ENCODE measurements around the gene SHC3. TPM values are rescaled to one million over a fixed set of nuclear protein-coding genes. Genes with fewer than 3 reads are reported as not detected.

Gene SHC3
- total RNA-seq, 1 experiment from 2014 or later = 1.8 TPM

DNA sequence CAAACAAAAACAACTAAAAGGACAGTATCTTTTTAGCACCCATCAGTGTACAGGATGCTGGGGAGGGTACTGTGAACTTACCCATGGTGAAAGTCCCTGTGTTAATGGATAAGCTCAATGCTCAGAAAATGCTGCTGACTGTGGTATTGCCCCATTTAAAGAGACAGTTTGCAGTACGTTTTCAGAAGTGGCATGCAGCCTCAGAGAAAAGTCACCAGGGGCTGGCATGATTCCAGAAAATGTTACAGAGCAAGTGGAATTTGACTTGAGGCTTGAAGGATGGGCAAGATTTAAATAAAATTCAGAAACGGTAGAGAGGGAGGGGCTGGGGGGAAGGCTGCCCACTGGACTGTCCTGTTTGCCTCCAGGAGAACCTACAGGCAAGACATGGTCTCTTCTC is 180.1 kb downstream of the SHC3 start:
- H3K9me3 ChIP-seq (ENCODE audit: control insufficient read depth, low read depth, low read length) = no peaks in the 10 kb centered on the region
- no peak overlapping the region for H2BK5ac ChIP-seq (ENCODE audit: insufficient read length, low read length)
- Mint-ChIP-seq H3K9me3 (no peaks in the 10 kb centered on the region), H3K36me3 (ENCODE audit: insufficient read depth in 1 of 3, low read depth in 3 of 3) (peaks cover 6 to 18% (median 12%) of the 10 kb centered on the region in 3 experiments; a peak in 6 of 7 replicates), H3K4me1 (peaks cover 9 to 10% of the 10 kb centered on the region in 2 experiments), H3K4me3 (no peak overlapping the region), H3K27ac (no peak overlapping the region; a peak in 1 of 7 replicates), H3K27me3 (ENCODE audit: low read depth) (peaks cover 2% of the 10 kb centered on the region; the same call in 1 of the 2 replicates)
- H4K5ac ChIP-seq (ENCODE audit: insufficient read length, low read depth, low read length) = no peak overlapping the region
- H4K91ac ChIP-seq (ENCODE audit: insufficient read length, low read depth, low read length) = no peak overlapping the region
- H3K56ac ChIP-seq (ENCODE audit: insufficient read length, low read depth, low read length) = no peak overlapping the region
- no peak for DNase-seq
- no CpG with 5 or more reads among the region's 2 CpGs for WGBS (ENCODE audit: extremely low coverage, insufficient read length, low lambda C conversion rate)
- H3K23ac ChIP-seq (ENCODE audit: insufficient read length, low read depth, low read length) = no peak overlapping the region
- no peak overlapping the region for H3K4ac ChIP-seq (ENCODE audit: low read depth, low read length)
- H4K8ac ChIP-seq (replicated peaks; ENCODE audit: insufficient read length, low read depth, low read length) = no peak overlapping the region
- no peak overlapping the region for H3K4me2 ChIP-seq (ENCODE audit: insufficient read depth, insufficient read length, low read length)
- H2BK20ac ChIP-seq (ENCODE audit: low read depth, low read length, poor library complexity, severe bottlenecking) = no peak overlapping the region
- no peak overlapping the region for H3K27ac ChIP-seq (ENCODE audit: insufficient read length, low read depth, low read length)
- no peak overlapping the region for H3T11ph ChIP-seq (ENCODE audit: low read length)
- TF ChIP-seq, protein P1, sequence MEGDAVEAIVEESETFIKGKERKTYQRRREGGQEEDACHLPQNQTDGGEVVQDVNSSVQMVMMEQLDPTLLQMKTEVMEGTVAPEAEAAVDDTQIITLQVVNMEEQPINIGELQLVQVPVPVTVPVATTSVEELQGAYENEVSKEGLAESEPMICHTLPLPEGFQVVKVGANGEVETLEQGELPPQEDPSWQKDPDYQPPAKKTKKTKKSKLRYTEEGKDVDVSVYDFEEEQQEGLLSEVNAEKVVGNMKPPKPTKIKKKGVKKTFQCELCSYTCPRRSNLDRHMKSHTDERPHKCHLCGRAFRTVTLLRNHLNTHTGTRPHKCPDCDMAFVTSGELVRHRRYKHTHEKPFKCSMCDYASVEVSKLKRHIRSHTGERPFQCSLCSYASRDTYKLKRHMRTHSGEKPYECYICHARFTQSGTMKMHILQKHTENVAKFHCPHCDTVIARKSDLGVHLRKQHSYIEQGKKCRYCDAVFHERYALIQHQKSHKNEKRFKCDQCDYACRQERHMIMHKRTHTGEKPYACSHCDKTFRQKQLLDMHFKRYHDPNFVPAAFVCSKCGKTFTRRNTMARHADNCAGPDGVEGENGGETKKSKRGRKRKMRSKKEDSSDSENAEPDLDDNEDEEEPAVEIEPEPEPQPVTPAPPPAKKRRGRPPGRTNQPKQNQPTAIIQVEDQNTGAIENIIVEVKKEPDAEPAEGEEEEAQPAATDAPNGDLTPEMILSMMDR (conservative IDR thresholded peaks at IDR 0.05) = no peak
- H3K14ac ChIP-seq (ENCODE audit: insufficient read depth, low read length) = no peak overlapping the region
- no peaks in the 10 kb centered on the region for H3K23me2 ChIP-seq (ENCODE audit: insufficient read length, low read depth, low read length, poor library complexity, severe bottlenecking)
- H3K79me1 ChIP-seq (ENCODE audit: insufficient read depth, low read depth, low read length, poor library complexity, severe bottlenecking) = no peaks in the 10 kb centered on the region
- H4K20me1 ChIP-seq (ENCODE audit: control insufficient read depth, insufficient read depth, insufficient read length) = peaks cover 3% of the 10 kb centered on the region
- no peaks in the 10 kb centered on the region for H3K4me1 ChIP-seq (ENCODE audit: insufficient read depth, low read length)
- no peak overlapping the region for H3K18ac ChIP-seq (ENCODE audit: insufficient read length, low read depth, low read length)
- no peak overlapping the region for H2AK5ac ChIP-seq (ENCODE audit: insufficient read length, low read length)
- no peaks in the 10 kb centered on the region for H3K79me2 ChIP-seq (ENCODE audit: insufficient read depth, low read length)
- no peak overlapping the region for H2BK15ac ChIP-seq (ENCODE audit: low read depth, low read length)
- no peak overlapping the region for H2BK12ac ChIP-seq (ENCODE audit: insufficient read length, low read depth, low read length)
- no peak overlapping the region for H3K9ac ChIP-seq (ENCODE audit: extremely low read depth, insufficient read length, low read length)
- no peak overlapping the region for H2AFZ ChIP-seq (ENCODE audit: low read length)
- no peak overlapping the region for H2BK120ac ChIP-seq (ENCODE audit: low read depth, low read length, poor library complexity, severe bottlenecking)
- H3K27me3 ChIP-seq (ENCODE audit: insufficient read depth, low read length) = no peaks in the 10 kb centered on the region

All from H9 (cell line).